HG03575 (cell line): Measurements from ENCODE around the gene FGFRL1.

ENCODE experiments used
- ATAC-seq: cut with Tn5 transposase; IDR thresholded peaks from one replicate; pipeline ENCODE4 v1.9.1; 2021; ENCODE audit not compliant: unreplicated experiment, insufficient number of reproducible peaks, low FRiP score; ENCODE audit errors: extremely low read depth

The FGFRL1 gene, protein sequence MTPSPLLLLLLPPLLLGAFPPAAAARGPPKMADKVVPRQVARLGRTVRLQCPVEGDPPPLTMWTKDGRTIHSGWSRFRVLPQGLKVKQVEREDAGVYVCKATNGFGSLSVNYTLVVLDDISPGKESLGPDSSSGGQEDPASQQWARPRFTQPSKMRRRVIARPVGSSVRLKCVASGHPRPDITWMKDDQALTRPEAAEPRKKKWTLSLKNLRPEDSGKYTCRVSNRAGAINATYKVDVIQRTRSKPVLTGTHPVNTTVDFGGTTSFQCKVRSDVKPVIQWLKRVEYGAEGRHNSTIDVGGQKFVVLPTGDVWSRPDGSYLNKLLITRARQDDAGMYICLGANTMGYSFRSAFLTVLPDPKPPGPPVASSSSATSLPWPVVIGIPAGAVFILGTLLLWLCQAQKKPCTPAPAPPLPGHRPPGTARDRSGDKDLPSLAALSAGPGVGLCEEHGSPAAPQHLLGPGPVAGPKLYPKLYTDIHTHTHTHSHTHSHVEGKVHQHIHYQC

GRCh38 chr4:1011022-1011665 is at the start of gene FGFRL1:
TSS of gene FGFRL1 (plus strand) at chr4:1011626. CDS start at chr4:1012486, 860 bp downstream.
- ATAC-seq = no peak

GRCh38 chr4:962231-963208 is 48.9 kb upstream of the FGFRL1 start:
- no peak for ATAC-seq

DNA sequence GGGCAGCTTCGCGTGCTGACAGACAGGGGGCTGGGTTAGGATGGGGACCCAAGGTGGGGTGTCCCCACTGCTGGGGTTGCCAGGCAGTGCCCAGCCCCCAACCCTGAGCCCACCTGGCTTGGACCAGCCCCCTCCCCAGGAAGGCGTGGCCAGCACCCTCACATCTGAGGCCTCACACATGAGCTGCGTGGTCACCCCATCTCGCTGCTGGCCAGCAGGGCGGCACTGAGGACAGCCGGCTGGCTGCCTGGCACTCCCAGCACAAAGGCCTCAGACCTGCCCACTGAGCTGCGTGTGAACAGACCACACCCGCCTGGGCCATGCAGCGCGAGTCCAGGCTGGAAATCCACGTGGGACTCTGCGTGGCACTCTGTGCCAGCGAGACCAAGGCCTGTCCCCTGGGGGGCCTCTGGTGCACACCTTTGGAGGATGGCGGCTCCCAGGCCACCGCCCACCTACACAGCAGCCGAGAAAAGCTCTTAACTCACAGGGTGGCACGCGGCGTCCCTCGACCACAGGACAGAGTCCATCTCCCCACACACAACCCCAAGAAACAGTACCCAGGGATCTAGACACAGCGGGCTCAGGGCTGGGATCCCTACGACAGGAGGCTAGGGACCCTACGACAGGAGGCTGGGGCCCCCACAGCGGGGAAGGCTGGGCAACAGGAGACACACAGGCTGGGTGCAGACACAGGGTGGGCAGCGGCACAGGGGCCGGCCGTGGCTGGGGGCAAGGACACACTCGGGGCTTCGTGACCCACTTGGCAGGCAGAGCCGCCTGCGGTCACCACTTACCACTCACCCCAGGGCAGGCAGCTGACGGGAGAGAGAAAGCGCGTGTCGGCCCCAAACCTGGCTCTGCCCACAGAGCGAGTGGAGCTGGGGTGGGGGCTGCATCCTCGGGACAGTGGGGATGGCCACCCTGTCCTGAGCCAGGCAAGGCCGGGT is 47.9 kb upstream of the FGFRL1 start:
- no peak for ATAC-seq

GRCh38 chr4:964346-965025 is 46.9 kb upstream of the FGFRL1 start:
- ATAC-seq = no peak

DNA sequence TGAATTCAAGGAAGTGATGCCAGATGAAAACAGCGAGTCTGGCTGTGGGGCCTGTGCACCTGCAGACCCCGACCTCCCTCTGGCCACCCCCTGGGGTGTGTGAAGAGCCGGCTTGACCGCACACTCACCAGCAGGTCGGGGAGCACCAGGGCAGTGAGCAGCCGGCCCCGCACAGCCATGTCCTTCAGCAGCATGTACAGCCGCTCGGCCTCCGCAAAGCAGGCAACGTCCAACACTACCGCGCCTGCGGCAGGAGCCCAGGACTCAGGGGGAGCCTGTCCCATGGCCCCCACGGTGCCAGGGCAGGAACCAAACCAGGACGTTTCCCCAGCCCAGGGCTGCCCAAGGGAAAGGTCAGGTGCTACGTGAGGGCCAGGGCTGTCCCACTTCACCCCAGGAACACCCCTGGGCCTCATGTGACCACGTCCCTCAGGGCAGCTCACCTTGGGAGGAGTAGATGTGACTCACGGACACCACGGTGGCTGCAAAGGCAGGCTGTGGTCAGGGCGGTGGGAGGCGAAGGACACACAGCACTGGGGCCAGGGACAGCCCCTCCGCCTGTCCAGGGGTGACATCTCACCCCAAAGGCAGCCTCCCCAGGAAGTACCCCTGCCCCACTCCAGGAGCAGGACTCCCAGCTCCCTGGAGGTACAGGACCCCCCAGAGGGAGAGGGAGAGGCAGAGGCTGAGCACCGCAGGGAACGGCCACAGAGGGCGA is 46.2 kb upstream of the FGFRL1 start:
- ATAC-seq = no peak

DNA sequence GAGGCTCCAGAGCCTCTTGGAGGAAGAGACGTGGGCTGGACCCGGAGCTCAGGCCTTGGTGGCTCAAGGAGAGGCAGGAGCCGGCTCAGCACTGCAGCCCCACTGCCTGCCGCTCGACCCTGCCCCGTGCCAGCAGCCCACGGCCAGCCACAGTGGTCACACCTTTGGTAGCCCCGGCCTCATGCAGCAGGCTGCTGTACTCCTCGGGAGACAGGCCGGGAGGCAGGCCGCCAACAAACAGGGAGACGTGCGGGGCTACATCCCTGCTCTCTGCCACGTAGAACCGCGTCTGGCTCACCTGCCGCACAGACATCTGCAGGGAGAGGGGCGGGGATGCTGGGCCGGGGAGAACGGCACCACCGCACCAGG is 45.7 kb upstream of the FGFRL1 start:
- no peak for ATAC-seq

DNA sequence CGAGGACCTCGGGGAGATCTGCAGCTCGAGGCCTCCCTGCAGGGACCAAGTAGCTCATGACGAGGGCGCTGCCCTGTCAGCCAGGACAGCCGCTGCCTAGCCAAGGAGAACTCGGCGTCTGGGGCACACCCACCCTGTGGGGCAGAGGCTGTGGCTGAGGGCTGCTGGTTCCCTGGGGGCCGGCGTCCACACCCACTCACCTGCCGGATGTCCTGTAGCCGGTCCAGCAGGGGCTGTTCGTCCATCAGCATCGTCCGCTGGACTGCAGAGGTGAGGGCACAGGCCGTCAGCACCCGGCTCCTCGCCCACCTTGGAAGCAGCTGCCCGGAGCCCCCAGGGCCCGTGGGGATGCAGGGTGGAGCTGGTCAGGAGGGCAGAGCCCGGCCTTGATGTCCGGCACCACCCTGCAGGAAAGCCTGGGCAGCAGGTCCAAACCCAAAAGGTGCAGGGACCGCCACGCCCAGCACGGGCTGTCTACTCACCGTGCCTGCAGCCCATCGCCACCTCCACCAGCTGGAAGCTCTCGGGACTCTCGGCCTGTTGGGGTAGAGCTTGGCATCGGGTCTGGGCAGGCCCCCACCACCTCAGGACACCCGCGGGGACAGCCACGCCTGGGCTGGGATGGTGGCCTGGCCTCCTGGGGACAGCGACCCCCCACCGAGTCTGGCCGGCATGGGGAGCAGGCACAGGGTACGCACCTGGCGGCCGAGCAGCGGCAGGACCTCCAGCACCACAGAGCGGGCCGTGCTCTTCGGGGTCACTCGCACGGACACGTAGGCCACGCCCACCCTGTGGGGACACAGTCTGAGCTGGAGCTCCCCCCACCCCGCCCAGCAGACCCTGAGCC is 44.9 kb upstream of the FGFRL1 start:
- no peak for ATAC-seq

- ATAC-seq = no peak
Measured at GRCh38 chr4:967113-968104, 44.0 kb upstream of the FGFRL1 start.

- no peak for ATAC-seq
Measured at GRCh38 chr4:968221-968620, 43.2 kb upstream of the FGFRL1 start.

- ATAC-seq = no peak
Measured at GRCh38 chr4:968621-969394, 42.6 kb upstream of the FGFRL1 start.

GRCh38 chr4:970046-970745 is 41.2 kb upstream of the FGFRL1 start:
- no peak for ATAC-seq

DNA sequence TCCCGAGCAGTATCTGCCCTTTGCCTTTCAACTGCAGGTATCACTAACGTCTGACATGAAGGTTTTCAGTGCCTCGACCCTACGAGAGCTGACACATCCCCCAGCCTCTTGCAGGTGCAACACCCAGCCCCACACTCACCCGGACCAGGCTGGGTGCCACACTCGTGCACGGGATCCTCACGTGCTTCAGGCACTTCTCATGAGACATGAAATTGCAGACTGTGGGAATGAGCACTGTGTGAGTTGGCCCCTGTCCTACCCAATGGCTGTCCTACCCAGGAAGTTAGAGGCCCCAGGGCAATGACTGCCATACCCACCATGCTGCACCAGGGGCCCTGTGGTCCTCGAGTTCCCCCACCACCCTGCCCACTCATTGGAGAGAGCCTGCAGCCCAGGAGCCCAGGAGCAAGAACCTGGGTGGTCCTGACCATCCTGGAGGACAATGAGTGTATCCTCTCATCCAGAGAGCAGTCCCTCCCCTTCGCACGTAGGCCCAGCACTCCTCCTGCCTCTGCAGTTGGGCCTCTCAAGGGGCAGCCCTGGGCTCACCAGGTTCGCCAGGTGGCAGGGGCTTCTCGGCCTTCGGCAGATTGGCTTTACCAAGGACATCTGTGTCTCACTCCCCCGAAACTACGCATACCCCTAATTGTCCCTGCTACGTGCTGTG is 40.4 kb upstream of the FGFRL1 start:
- ATAC-seq = no peak

DNA sequence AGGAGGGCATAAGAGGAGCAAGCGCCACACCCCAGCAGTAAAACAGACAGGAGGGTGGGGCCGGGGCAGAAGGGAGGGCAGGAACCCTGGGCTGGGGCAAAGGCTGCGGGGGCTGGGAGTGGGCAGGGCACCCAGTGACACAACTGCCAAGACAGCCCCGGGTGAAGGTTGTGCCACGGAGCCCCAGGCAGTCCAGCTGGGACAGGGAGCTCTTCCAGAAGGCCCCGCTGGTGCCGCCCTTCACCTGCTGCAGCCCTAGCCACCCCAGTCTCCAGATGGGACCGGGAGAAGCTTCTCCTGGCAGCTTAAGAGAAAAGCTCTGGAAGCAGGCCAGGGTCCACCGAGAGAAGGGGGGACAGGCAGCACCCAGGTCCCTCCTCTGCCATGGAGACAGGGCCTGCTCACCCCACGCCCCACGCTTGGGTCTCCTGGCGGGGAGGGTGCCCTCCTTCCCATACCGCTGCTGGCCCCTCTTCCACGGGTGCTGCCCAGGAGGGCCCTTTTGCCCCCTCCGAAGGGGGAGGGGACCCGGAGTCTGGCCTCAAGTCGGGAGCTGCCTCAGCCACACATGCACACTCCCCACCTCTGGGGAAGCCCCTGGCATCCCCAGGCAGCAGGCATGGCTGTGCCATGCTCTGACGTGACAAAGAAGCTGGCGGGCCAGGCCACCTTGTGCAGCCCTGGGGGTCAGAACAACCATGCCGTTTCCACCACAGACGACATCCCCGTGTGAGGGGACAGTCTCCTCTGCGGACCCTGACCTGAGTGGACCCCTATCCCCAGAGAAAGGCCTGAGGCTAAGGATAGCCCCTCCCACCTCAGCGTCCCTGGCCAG is 39.5 kb upstream of the FGFRL1 start:
- no peak for ATAC-seq
